ENCODE measurements around the gene ACTN1.

ACTN1 gene

DNA sequence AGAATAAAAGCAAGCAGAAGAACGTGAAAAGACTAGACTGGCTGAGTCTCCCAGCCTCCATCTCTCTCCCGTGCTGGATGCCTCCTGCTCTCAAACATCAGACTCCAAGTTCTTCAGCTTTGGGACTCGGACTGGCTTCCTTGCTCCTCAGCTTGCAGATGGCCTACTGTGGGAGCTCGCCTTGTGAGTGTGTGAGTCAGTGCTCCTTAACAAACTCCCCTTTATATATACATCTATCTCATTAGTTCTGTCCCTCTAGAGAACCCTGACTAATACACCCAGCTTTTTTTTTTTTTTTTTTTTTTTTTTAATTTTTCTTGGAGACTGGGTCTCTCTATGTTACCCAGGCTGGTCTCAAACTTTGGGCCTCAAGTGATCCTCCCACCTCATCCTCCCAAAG, 46.9 kb downstream of the ACTN1 start:
- no peak for FAIRE-seq

GRCh38 chr14:68931474-68932051, 47.5 kb downstream of the ACTN1 start:
- no peak for FAIRE-seq

- FAIRE-seq, result no peak
Observed at GRCh38 chr14:68931063-68931462, 48.0 kb downstream of the ACTN1 start.

DNA sequence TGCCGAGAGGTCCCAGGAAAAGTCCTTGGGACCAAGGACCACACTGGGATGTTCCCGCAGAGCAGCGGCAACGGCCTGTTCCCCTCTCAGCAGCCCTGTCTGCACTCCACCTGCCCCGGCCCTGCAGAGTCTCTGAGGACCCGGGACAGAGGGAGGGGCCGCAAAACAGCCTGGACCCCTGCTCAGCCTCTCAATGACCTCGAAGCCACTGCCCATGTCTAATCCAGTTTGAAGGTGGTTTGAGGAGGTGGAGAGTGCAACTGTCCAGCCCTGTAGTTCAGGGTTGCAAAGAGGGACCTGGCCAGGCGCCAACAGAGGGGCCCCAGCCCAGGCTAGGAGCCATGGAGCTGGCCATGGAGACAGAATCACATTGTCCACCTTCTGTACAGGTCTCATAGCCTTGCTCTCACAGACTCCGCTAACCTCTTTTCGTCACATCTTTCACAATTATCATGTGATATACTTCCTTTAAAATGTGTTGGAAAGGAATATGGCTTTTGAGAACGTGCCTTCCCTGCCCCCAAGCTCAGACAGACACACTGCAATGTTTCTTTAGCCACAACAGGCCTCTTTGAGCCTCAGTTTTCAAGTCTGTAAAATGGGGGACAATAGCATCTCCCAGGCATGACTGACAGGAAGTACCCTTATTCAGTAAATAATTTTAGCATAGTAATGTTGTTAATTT, 49.3 kb downstream of the ACTN1 start:
- no peak for FAIRE-seq

DNA sequence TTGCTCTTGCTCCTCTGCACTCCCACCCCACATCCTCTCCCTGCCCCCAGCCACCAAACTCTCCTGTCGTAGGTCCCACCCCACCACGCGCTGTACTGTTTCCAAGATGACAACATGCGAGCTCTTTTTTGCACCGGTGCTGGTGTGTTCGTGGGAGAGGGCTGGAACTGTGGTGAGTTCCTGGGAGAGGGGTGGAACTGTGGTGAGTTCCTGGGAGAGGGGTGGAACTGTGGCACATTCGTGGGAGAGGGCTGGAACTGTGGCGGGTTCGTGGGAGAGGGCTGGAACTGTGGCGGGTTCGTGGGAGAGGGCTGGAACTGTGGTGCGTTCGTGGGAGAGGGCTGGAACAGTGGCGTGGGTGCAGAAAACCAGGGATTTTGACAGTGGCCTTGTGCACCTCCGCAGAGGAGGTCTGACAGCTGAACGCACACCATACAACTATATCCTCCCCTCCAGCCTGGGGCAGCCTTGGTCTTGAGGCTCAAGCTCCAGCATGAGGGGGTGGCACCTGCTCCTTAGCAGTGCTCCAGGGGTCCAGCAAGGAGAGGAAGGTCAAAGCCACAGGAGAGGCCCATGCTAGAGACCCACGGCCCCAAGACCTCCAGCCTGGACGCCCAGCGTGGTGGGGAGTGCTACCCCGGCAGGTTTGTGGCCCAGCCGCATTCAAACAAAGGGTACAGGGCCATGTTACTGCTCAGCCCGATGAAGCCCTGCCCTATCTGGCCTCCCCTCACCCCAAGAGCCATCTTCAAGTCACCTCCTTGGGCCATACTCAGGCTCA, 50.1 kb downstream of the ACTN1 start:
- no peak for FAIRE-seq

DNA sequence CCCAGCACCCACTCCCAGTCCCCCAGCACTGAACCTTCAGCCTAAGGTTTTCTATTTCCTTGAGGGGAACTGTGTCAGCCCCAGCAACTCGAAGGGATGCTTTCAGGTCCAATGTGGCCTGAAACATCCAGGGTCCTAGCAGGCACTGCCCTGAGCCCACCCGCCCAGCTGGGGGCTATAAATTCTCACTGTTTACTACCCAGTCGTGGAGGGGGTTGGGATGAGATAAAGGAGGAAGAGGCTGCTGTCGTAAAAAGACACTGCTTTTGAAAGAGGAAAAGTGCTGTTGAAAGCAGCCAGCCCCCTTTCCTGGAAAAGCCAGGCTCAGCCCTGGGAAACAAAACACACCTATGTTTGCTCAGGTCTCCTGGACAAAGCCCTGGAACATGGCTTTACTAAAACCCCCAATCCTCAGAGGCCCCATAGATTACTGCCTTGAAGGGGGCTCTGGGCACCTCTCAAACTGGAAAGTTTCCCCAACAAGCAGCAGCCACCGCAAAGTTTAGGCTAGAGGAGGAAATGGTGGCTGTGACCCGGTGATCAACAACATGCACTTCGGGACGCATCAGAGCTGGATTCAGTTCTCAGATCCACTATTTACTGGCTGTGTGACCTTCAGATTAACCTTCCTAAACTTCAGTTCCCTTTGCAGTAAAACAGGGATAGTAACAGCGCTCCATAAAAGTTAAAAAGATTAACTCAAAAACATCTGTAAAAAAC, 51.0 kb downstream of the ACTN1 start:
- no peak for FAIRE-seq

DNA sequence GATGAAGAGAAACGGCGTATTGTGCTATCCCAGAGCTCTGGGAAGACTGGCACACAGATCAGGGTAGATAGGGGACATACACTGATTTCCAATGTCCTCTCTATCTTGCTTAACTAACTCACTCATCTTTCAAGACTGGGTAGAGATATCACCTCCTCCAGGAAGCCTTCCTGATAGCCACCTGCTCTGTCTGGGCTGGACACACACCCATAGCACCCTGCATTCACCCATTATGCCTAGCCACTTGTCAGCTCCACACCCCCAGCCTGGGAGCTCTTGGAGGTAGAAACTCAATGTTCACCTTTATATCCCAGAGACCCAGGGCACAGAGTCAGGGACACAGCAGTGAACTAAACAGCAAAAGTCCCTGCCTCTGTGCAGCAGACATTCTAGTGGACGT, 52.0 kb downstream of the ACTN1 start:
- FAIRE-seq, result no peak

DNA sequence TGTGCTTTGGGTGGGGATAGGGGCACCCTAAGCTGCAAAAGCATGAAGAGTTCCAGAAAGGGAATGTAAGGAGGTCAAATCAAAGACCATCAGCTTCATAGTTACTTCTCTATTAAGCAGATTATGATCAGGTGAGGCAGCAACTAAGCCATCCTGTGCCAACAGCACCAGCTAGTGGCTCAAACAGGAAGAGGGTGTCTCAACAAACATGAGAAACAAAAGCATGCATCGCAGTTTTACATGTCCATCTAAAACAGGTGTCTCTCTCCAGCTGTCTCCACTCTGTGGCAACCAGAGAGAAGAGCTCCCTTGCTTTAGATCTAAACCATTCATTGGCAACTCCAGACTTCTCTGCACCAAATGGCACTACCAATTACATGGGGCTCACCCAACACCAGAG, 52.9 kb downstream of the ACTN1 start:
- FAIRE-seq, result no peak

GRCh38 chr14:68925373-68925772, 53.7 kb downstream of the ACTN1 start:
- FAIRE-seq, result no peak

DNA sequence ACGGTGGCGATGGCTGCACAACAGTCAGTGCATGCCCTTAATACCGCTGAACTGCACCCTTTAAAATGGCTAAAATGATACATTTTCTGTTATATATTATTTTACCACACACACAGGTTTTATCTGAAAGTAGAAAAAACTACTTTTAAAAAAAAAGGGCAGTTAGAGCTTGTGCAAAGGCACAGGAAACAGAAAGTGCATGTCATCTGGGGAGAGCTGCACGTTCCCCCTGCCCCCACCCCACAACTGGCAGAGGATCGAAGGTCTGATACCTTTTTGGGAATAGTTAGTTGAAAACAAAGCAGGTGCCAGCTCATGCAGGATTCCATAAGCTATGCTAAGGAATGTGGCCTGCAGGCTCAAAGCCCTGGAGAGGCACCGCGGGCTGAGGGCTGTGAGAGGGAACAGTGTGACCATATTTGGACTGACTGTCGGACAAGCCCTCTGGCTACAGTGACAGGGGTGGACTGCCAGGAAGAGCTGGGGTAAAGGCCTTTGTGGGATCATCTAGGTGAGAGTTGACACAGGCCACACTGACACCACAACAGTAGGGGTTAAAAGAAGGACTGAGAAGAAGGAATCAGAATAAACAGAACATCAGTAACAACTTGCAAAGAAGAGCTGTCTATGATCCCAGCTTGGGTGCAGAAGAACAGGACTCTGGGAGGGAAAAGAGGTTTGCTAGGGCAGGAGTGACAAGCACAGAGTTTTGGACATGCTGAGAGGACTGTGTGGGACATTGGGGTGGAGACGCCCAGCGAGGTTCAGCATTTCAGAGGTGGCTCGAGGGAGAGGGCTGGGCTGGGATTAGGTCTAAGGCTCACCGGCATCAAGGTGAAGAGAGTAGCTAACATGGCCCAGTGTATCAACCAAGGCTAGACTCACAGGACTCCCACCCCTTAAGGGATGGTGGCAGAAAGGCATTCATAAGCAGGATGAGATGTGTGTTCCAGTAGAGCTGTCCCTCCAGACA, 54.6 kb downstream of the ACTN1 start:
- no peak for FAIRE-seq

DNA sequence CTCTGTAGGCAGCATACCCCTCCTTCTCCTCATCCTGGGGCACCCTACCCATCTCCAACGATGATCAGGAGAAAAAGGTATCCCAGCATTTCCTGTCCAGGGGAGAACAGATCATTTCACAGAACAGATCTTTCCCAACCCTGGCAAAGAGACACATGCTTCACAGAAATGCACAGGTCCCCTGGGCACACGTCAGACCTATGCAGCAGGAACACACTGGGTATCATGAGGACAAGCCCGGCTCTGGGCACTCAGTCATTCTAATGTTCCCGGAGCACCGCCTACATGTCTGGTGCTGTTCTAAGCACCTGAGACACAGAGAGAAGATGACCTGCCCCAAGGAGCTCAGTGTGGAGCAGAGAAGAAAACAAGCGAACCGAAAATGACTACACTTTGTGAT, 56.2 kb downstream of the ACTN1 start:
- no peak for FAIRE-seq

- FAIRE-seq, result no peak
Observed at GRCh38 chr14:68922201-68922621, 56.9 kb downstream of the ACTN1 start.

GRCh38 chr14:68921666-68922065, 57.4 kb downstream of the ACTN1 start:
- FAIRE-seq, result no peak

- no peak for FAIRE-seq
Observed at GRCh38 chr14:68921049-68921448, 58.1 kb downstream of the ACTN1 start.

DNA sequence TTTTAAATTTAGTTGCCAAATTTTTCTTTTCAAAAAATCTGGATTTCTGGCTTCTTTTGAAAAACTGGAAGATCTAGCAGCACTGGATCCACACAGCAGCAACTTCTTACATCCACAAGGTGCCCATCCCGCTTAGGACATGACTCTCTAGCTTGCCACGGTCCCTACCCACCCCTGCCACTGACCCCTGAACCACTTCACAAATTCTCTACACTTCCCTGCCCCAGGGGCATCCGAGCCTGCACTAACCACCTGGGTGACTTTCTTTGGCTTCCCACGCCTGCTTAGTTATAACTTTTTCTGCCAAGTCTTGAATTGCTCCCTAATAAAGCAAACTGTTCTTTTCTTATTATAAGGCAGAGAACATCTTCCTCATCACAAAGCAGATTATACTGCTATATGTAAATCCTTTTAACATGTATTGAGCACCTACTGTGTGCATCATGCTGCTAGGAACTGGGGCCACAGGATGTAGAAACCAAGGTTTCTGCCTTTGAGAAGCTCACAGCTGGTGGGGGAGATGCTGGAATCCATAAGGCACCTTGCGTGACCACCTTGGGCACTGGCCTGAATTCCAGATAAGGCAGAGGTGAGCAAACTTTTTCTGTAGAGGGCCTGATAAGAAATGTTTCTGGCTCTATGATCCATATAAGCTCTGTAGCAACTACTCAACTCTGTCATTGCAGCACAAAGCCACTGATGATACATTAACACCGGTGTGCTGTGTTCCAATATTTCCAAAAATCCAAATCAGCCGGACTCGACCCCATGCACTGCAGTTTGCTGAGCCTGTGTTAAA, 59.8 kb downstream of the ACTN1 start:
- no peak for FAIRE-seq

GRCh38 chr14:68918612-68919011, 60.5 kb downstream of the ACTN1 start:
- FAIRE-seq, result no peak

- no peak for FAIRE-seq
Observed at GRCh38 chr14:68916358-68916941, 62.7 kb downstream of the ACTN1 start.

DNA sequence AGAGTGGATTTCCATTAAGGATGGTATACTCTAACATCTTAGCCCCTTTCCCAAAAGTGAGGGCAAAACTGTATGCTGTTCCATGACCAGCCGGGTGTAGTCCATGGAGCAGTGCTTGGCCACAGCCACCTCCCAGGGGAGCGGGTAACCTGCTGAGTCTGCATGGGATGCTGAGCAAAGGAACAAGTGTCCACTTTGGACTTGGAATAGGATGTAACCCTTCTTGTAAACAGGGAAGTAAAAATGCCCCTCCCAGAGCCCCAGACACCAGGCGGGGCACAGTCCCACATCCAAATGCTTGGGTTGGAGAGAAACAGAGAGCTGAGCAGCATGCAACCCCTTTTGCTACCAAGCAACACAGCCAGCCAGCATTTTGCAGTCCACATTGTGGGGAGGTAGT, 65.6 kb downstream of the ACTN1 start:
- no peak for FAIRE-seq

DNA sequence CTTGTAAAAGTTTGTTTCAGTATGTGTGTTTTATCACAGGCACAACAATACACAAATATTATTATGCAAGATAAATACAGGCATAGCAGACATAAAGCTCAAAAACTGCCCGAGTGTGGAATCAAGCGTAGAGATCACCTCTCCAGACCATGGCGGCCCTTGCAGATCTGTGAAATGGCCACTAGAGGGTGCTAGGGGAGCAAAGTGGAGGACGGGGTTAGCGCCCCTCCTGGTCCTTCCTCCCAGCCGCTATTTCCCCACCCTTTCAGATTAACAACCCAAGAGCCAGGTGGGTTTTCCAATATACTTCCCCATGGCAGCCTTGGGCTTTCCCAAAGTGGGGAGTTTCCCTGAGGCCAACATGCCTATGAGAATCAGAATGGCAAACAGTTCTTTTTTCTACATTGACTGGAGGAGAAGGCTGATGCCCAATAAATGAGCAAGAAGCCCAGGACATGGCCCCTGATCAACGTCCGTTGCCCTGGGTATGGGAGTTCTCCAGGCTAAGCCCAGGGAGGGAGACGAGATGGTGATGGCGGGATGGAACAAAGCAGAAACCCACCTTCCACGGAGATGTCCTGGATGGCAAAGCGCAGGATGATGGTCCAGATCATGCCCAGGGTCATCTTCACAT, 67.4 kb downstream of the ACTN1 start:
- FAIRE-seq, result no peak

- no peak for FAIRE-seq
Observed at GRCh38 chr14:68910540-68910939, 68.6 kb downstream of the ACTN1 start.
